Hepatocyte (in vitro differentiated cells): ENCODE data around the gene LRRK1.

ENCODE experiments used
- EZH2 ChIP-seq: fragments of 200-600 bp; sonication (generic); IDR thresholded peaks from 2 replicates; pipeline ENCODE4 v1.6.1; 2016; ENCODE audit warnings: antibody characterized with exemption, mild to moderate bottlenecking, borderline replicate concordance
- EZH2phosphoT487 ChIP-seq: fragments of 200-600 bp; sonication (generic); IDR thresholded peaks from one replicate; pipeline ENCODE4 v1.6.1; 2018; ENCODE audit warnings: antibody characterized with exemption, mild to moderate bottlenecking, low read depth, moderate library complexity; ENCODE audit not compliant: unreplicated experiment, severe bottlenecking
- TF ChIP-seq, protein P1 (sequence below): fragments of 200-600 bp; sonication (generic); IDR thresholded peaks from 2 replicates; pipeline ENCODE4 v1.5.1; 2016; ENCODE audit warnings: antibody characterized with exemption, mild to moderate bottlenecking; ENCODE audit not compliant: poor library complexity

DNA sequence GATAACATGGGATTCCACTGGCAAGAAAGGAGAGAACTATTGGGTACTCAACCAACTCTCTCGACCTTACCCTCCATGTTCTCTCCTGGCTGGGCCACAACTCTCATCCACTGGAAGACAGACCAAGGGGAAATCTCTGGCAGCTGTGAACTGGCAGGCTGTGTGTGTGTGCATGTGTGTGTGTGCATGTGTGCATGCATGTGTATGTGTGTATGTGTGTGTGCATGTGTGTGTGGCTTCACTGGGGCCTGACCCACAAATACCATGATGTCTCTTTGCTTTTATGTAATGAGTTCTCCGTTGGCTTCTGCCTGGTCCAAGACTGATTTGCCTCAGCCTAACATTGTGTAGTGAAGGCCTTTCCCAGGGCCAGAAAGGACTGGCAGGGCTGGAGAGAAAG is 43.7 kb upstream of the LRRK1 start:
- TF ChIP-seq, protein P1, sequence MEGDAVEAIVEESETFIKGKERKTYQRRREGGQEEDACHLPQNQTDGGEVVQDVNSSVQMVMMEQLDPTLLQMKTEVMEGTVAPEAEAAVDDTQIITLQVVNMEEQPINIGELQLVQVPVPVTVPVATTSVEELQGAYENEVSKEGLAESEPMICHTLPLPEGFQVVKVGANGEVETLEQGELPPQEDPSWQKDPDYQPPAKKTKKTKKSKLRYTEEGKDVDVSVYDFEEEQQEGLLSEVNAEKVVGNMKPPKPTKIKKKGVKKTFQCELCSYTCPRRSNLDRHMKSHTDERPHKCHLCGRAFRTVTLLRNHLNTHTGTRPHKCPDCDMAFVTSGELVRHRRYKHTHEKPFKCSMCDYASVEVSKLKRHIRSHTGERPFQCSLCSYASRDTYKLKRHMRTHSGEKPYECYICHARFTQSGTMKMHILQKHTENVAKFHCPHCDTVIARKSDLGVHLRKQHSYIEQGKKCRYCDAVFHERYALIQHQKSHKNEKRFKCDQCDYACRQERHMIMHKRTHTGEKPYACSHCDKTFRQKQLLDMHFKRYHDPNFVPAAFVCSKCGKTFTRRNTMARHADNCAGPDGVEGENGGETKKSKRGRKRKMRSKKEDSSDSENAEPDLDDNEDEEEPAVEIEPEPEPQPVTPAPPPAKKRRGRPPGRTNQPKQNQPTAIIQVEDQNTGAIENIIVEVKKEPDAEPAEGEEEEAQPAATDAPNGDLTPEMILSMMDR = no peak
- no peak for TF ChIP-seq EZH2
- TF ChIP-seq EZH2phosphoT487 = no peak
